Psoas muscle (tissue), 8 donors: Measurements from ENCODE around the gene SHROOM1. TPM values are rescaled to one million over a fixed set of nuclear protein-coding genes. Genes with fewer than 3 reads are reported as not detected.

ENCODE experiments used
- ATAC-seq, 4 donors: fragments of 200-7000 bp; cut with Tn5 transposase; one replicate each; pipeline ENCODE4 v1.9.1; 2020; ENCODE audit warnings: moderate library complexity in 3 of 4, mild to moderate bottlenecking in 2 of 4
- DNase-seq, 2 donors: peaks; one replicate each; pipeline ENCODE4 v3.0.0-alpha.2; 2020
- H3K27ac ChIP-seq: fragments of 200-600 bp; one replicate; pipeline ENCODE4 v1.8.0; 2022
- H3K27me3 ChIP-seq, 3 donors: fragments of 200-600 bp in 1 of 3; one replicate each; pipeline versions ENCODE4 v1.6.1 to v1.8.0; 2013 to 2022; ENCODE audit warnings: low read length in 2 of 3, mild to moderate bottlenecking in 2 of 3, moderate library complexity in 1 of 3; ENCODE audit not compliant: insufficient read depth in 3 of 3
- H3K36me3 ChIP-seq, 2 donors: fragments of 200-600 bp in 1 of 2; one replicate each; pipeline versions ENCODE4 v1.6.1 to v1.8.0; 2013 to 2022; ENCODE audit warnings: low read depth in 1 of 2, mild to moderate bottlenecking in 1 of 2, moderate library complexity in 1 of 2; ENCODE audit not compliant: insufficient read depth in 1 of 2
- H3K4me1 ChIP-seq: fragments of 200-600 bp; one replicate; pipeline ENCODE4 v1.8.0; 2022
- H3K4me3 ChIP-seq: fragments of 200-600 bp; one replicate; pipeline ENCODE4 v1.8.0; 2022; ENCODE audit warnings: mild to moderate bottlenecking
- H3K9me3 ChIP-seq: fragments of 200-600 bp; one replicate; pipeline ENCODE4 v1.8.0; 2022
- CTCF ChIP-seq: fragments of 200-600 bp; IDR thresholded peaks from one replicate; pipeline ENCODE4 v1.8.0; 2022; ENCODE audit warnings: antibody characterized with exemption
- WGBS, 3 donors: extraction: QIAGEN DNeasy Blood & Tissue Kit; methylation state at CpG; one replicate each; pipeline versions ENCODE4 v1.1.6 to v1.1.7; 2013; 5-methylcytosine and 5-hydroxymethylcytosine counted together
- intact Hi-C, 2 donors: fragments of 100-400 bp; cut with DNase I; formaldehyde crosslinking; loops; one replicate each; pipeline versions ENCODE4 v1.11.0 to v1.14.2; 2022
- polyA plus RNA-seq, 3 donors: library from polyadenylated mRNA; stranded (reverse); fragments of 200-250 nt; gene quantifications; one replicate each; pipeline ENCODE4 v1.2.3, GENCODE V29; 2013
- total RNA-seq, 4 donors: library from RNA; stranded (reverse); fragmentation: NEBNext Ultra II Directional in 2 of 4; extraction: Animal tissue kit (Norgen Biotek cat#: 25700) in 2 of 4; gene quantifications; one replicate each; pipeline versions ENCODE4 v1.2.1 to v1.2.4, GENCODE V29; 2021 to 2023
- donor health status: healthy with polysubstance abuse.
- donor health status: DM: no; HTN: no; CAD: no; lungs with moderate emphysema.
- donor health status: Bipolar disorder and iron deficiency.
- donor health status: healthy.
- donor health status: DM: yes; HTN: yes; CAD: no.
- donor health status: DM: no; HTN: no; CAD: no.
- donor health status: DM: no; HTN: no; CAD: no.
- donor health status: DM: yes; HTN: yes; CAD: no.

SHROOM1 gene
- total and polyA plus RNA-seq, 7 donors = 0.66 to 2.3 (median 1.5) TPM

DNA sequence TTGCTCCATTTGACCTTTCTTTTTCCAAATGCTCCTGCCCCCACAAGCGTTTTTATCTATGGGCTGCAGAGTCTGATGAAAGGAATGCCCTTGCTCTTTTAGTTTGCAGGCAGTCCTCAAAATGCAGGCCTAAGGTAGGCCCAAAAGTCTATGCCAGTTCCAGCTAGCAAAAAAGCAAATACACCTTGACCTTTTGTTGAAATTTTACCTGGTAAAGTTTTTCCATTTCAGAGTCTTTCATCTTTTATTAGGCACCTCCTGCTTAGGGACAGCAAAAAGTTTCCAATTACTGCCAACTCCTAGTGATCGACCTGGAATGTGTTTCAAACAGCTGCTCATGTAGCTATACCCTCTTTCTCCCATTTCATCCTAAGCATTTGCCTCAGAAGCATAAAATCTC is 40.4 kb upstream of the SHROOM1 start:
- 25 to 48% (median 37%) methylated on average over 2 of the region's 2 CpGs for WGBS, 3 donors
- Histone ChIP-seq H3K36me3 (peaks cover 11 to 83% of the 10 kb centered on the region in 2 donors), H3K27me3 (no peaks in the 10 kb centered on the region), H3K27ac (peak overlapping the region; percentile 46), H3K4me3 (no peak overlapping the region), H3K4me1 (peaks cover 38% of the 10 kb centered on the region), H3K9me3 (no peaks in the 10 kb centered on the region)
- ATAC-seq (no peak), DNase-seq (no peak)
- no peak for TF ChIP-seq CTCF
- intact Hi-C loops = no loop called here

GRCh38 chr5:132868754-132869153 is 38.3 kb upstream of the SHROOM1 start:
- Histone ChIP-seq H3K9me3 (no peaks in the 10 kb centered on the region), H3K4me1 (peaks cover 39% of the 10 kb centered on the region), H3K36me3 (peaks cover 7 to 63% of the 10 kb centered on the region in 2 donors), H3K27ac (peak overlapping the region; percentile 37), H3K27me3 (no peaks in the 10 kb centered on the region), H3K4me3 (no peak overlapping the region)
- ATAC-seq (no peak), DNase-seq (no peak)
- no peak for TF ChIP-seq CTCF
- intact Hi-C loops = loop anchor here in 1 of 2 donors (5.0 to 10.0 kb wide), 2 partner anchors 36 to 494 kb away; partner anchors contain the start of gene SHROOM1
- WGBS, 3 donors = 83 to 85% (median 84%) methylated on average over 4 of the region's 4 CpGs

GRCh38 chr5:132867046-132867451 is 36.6 kb upstream of the SHROOM1 start:
- Histone ChIP-seq H3K4me3 (peak overlapping the region; percentile 99), H3K27ac (peak overlapping the region; percentile 97), H3K9me3 (no peaks in the 10 kb centered on the region), H3K27me3 (no peaks in the 10 kb centered on the region), H3K4me1 (peaks cover 30% of the 10 kb centered on the region), H3K36me3 (peaks cover 7 to 48% of the 10 kb centered on the region in 2 donors)
- WGBS, 3 donors = 0 to 1% (median 1%) methylated on average over 13 of the region's 13 CpGs
- DNase-seq = no peak
- intact Hi-C loops = loop anchor here in 1 of 2 donors (5.0 to 10.0 kb wide), 2 partner anchors 35 to 492 kb away; partner anchors contain the start of gene SHROOM1
- ATAC-seq = no peak
- no peak for TF ChIP-seq CTCF

- whole genome bisulfite sequencing, 3 donors = 0 to 1% (median 0%) methylated on average over 50 to 55 of the region's 55 CpGs
- peak; percentile 97 to 99 (median 98) for ATAC-seq
- Histone ChIP-seq H3K36me3 (peaks cover 7 to 42% of the 10 kb centered on the region in 2 donors), H3K4me3 (peak within 1 kb of the TSS; percentile 99), H3K27me3 (no peaks in the 10 kb centered on the region), H3K9me3 (no peaks in the 10 kb centered on the region), H3K4me1 (peaks cover 30% of the 10 kb centered on the region), H3K27ac (peak within 1 kb of the TSS; percentile 97)
- peak; percentile 95 to 97 for DNase-seq
- intact Hi-C loops = loop anchor here in 1 of 2 donors (5.0 to 10.0 kb wide), 2 partner anchors 34 to 492 kb away; partner anchors contain the start of gene SHROOM1
- TF ChIP-seq CTCF = peak; percentile 12
Measured at GRCh38 chr5:132866342-132867045, 36.0 kb upstream of the SHROOM1 start, which contains the start of the genes GDF9 and UQCRQ. Gene GDF9, minus strand, starts transcription at chr5:132866469. Its CDS starts 1,936 bp downstream, at chr5:132864533. Gene UQCRQ, plus strand, starts transcription at chr5:132866642. Its CDS starts 240 bp downstream, at chr5:132866882.
